HK-2 (cell line): ENCODE results near the gene RPS27L.
"Not testable (repeated sequence)": the region's sequence is repeated elsewhere in the genome, so short reads cannot be mapped to it uniquely, and the experiment has no call there.

Source experiments
- DNase-seq: peaks from one replicate; pipeline ENCODE4 v3.0.0-alpha.2; 2018; ENCODE audit not compliant: unreplicated experiment

RPS27L gene

DNA sequence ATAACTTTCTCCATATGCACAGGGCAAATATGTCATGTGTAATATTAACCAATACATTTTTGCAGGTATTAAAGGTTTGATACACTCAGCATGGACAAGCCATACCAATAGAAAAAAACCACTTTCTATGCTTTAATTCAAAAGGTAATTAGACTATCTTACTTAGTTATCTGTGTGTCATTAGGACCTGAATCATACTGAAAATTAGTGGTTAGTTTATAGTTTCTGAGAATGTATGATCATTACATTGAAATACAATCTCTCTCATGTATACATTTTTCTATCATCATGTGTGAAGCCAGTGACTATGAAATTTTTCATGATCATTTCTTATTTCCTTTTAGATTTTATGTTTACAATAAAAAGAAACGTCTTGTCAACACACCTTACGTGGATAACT lies 16.3 kb downstream of the RPS27L start:
- no peak for DNase-seq

DNA sequence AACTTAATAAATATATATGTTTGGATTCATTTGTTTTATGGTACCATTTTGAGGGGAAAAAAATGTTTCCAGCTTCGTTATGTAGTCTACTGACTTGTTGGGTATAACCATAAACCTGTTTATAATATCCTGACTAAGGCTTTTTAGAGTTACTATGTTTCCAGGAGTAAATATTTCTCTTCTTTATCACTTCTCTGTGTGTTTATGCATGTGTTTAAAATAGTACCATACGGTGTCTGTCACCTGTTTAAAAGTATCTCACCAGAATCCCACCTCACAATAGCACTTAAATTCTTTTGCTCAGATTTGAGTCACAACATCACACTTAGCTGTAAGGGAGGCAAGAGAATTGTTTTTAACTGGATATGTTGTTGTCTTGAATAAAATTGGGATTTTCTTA lies 20.5 kb downstream of the RPS27L start:
- DNase-seq, result no peak

DNA sequence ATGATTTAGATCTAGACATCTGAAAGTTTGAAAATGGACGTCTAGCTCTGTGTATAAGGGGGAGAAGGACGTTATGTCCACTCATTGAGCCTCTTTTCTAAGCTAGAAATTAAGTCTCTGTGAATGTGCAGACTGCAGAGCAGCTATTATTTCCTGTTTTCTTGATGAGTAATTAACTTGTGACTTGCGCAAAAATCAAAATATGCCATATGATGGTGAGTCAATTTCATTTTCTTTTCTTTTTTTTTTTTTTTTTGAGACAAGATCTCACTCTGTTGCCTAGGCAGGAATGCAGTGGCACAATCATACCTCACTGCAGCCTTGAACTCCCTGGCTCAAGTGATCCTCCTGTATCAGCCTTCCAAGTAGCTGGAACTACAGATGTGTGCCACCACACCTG lies 21.5 kb downstream of the RPS27L start:
- DNase-seq, result no peak

DNA sequence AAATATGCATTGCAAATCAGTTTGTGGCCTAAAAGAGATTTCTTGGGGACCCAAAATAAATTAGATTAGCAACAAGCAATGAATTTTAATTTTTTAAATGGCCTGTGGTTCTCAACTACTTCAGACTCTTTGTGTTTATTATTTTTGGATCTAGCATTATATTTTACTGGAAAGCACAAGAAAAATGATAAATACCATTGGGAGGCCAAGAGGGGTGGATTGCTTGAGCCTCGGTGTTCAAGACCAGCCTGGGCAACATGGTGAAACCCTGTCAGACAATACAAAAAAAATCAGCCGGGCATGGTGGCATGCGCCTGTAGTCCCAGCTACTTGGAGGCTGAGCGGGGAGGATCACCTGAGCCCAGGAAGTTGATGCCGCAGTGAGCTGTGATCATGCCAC lies 22.0 kb downstream of the RPS27L start:
- no peak for DNase-seq

DNA sequence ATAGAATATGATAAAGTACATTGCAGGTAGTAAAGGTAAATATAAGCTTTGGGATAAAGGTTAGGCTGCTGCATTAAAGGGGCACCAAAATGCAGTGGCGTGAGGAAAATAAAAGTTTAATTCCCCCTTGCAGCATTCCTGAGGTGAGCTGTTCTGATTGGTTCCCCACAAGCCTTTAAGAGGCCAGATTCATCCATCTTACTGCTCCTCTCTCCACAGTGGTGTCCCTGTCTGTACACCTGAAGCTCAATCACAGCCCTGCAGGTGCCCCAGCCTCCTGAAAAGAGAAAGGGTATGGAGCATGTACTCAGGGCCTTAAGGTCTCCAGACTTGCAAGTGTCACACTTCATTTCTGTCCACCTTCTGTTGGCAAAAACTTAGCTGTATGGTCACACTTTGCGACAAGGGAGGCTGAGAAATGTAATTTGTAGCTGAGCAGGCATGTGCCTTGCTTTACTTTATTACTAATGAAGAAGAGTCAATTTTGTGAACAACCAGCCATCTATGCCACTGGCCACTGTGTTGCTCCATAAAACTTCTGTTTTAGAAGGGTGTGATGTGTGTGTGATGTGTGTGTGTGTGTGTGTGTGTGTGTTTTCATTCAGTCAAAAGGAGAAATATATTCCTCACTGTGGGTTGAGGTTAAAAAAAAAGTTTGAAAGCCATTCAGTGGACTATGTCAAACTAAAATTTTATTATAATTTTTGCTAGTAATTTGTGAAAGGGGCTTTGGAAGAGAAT lies 22.9 kb downstream of the RPS27L start:
- no peak for DNase-seq

DNA sequence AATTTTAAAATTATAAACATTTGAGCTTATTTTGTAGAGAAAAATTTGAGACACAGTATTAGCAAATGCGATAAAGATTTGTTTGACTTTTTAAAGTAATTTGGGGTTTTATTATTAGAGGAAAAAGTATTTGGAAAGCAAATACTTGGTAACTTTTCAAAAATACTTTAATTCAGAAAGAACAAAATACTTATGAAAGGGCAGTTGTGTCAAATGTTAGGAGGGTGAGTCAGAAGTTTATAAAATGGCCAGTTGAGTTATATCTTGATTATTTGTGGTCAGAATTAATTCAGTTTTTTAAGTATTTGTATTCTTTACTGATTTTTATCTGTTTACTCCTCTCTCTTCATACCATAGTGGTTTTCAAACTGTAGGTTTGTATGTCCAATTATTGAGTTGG lies 23.5 kb downstream of the RPS27L start:
- DNase-seq, result no peak

DNA sequence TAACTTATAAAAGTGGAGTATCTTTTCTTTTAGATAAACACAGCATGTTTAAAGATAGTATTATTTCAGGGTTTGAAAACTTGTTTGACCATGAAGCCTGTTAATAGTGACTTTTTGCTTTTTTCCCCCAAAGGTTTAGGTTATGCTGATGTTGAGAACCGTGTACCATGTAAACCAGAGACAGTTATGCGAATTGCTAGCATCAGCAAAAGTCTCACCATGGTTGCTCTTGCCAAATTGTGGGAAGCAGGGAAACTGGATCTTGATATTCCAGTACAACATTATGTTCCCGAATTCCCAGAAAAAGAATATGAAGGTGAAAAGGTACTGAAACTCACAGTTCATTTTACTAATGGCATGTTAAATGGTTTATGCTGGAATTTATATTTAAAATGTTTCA lies 30.6 kb downstream of the RPS27L start:
- no peak for DNase-seq

DNA sequence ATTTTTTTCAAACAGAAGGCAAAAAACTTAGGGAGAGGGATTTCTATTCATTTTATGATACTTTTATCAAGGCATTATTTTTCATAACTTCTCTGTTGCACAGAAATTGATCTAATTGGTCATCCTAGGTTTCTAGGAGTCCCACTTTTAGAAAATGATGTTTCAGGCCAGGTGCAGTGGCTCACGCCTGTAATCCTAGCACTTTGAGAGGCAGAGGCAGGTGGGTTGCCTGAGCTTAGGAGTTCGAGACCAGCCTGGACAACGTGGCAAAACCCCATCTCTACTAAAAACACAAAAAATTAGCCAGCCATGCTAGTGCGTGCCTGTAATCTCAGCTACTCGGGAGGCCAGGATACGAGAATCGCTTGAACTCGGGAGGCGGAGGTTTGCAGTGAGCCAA lies 32.8 kb downstream of the RPS27L start:
- no peak for DNase-seq

DNA sequence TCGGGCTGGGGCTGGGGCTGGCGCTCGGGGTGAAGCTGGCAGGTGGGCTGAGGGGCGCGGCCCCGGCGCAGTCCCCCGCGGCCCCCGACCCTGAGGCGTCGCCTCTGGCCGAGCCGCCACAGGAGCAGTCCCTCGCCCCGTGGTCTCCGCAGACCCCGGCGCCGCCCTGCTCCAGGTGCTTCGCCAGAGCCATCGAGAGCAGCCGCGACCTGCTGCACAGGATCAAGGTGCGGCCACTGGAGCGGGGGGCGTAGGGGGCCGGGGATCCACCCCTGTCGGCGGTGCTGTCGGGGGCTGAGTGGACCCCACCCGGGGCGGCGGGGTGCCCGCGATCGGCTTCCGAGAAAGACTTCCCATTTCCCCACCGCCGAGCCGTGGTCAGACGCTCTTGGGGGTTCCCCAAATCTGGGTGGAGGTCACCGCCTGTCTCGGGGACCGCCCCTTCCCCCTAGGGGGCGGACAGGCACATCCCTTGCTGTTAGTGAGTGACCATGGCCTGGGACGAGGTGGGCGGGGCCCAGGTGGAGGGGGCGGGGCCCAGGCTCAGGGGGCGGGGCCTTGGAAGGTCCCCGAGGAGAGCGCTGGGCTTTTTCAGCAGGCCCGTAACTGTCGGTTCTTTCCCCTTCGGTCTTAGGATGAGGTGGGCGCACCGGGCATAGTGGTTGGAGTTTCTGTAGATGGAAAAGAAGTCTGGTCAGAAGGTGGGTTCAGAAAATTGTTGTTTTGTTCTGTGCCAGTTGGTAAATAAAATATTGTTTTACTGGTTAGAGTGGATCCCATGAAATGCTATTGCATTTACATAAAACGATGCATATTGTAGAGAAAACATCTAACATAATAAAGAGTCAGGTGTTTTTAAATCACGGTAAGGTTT lies 35.0 kb downstream of the RPS27L start:
- DNase-seq, result peak; percentile 84

DNA sequence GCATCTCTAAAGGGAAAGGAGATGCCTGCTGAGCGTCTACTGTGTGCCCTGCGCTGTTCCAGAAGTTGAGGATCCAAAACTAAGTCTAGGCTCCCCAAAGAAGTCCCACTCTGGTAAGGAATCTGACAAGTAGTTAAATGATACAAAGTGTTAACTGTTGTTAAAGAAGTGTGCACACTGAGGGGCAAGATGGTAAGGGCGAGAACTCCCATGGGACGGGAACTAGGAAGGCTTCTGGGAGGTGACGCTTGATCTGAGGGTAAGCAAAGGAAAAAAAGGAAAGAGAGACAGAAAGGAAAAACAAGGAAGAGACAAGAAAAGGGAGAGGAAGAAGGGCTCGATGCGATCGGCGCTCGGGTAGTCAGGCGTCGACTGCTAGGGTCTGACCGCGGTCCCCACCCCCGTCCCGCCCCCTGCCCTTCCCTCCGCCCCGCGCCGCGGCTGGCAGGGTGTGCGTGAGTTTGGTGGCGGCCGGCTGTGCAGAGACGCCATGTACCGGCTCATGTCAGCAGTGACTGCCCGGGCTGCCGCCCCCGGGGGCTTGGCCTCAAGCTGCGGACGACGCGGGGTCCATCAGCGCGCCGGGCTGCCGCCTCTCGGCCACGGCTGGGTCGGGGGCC lies 35.8 kb downstream of the RPS27L start, which contains the start of gene LACTB:
LACTB (plus strand) TSS at position 480 of the 620 bp plus-strand sequence; CDS start at position 491, 11 bp downstream.
- peak; percentile 82 for DNase-seq

DNA sequence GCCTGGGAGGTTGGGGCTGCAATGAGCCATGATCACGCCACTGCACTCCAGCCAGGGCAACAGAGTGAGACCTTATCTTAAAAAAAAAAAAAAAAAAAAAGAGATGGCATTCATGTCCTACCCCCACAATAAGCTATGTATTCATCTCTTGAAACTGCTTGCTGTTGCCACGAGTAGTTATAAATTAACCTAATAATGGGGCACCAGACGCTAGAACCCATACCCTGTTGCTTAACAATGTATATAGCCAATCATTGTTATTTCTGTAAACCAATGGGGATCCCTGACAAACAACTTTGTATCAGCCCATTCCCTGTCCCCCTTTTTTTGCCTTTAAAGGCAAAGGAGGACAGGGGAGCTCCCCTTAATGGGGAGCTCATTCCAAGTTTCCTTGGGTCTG lies 38.4 kb downstream of the RPS27L start:
- no peak for DNase-seq

DNA sequence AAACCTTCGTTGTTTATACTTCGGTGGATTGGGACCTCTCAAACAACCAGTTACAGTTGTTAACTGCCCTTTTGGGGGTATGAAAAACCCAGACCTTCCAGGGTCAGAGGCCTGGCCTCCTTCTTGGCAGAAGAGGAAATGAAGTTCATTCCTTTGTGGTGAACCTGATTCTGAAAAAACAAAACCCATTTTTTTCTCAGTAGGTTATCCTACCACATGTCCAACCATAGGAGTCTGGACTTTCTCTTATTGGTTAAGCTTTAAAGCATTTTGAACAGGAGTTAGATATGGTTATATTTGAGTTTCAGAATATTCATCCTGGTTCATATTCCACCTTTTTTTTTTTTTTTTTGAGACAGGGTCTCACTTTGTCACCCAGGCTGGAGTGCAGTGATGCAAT lies 42.8 kb downstream of the RPS27L start:
- no peak for DNase-seq

DNA sequence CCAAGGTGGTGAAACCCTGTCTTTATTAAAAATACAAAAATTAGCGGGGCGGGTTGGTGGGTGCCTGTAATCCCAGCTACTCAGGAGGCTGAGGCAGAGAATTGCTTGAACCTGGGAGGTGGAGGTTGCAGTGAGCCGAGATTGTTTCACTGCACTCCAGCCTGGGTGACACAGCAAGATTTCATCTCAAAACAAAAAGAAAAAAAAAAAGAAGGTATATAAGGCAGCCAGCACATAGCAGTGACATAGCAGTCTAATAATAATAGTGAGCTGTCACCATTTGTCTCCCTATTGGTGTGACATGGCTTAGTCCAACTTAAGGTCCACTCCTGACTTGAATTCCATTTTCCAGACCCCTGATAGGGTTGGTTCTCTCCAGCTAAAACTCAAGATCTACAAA lies 44.4 kb downstream of the RPS27L start:
- DNase-seq, result no peak

DNA sequence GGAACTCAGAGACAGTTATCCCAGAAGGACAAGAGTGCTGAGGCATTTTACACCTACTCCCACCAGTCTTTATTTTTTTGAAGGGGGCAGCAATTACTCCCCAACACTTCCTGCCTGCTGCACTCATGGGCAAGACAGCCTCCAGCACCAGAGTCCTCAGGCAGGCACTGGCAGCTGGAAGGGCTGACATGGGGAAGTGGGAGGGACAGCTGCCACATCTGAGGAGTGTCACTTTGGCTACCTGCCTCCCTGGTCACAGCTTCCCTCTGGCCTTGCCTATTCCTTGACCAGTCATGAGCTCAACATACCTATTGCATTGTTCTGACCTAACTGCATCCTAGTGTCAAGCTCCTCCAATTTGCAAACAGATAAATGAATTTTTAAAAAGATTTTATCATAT lies 45.8 kb downstream of the RPS27L start:
- no peak for DNase-seq

DNA sequence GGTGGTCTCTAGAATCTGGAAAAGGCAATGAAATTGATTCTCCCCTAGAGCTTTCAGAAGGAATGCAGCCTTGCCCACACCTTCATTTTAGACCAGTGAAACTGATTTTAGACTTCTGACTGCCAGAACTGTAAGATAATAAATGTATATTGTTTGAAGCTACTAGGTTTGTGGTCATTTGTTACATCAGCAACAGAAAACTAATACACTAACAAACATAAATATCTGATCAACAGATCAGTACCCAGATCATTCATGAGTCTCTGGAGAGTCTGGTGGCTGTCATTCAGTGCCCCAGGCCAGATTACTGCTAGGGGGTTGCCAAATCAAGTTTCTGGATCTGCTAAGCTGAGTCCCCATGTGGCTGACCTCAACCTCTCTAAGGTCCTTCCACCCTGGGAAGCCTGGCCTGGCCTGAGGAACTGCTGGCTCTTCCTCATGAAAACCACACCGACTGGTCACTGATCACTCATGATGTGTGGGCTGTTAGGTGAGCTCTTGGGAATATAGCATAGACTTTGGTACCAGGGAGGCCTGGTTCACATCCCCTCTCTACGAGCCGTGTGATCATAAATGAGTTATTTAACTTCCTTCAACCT lies 46.8 kb downstream of the RPS27L start:
- no peak for DNase-seq

DNA sequence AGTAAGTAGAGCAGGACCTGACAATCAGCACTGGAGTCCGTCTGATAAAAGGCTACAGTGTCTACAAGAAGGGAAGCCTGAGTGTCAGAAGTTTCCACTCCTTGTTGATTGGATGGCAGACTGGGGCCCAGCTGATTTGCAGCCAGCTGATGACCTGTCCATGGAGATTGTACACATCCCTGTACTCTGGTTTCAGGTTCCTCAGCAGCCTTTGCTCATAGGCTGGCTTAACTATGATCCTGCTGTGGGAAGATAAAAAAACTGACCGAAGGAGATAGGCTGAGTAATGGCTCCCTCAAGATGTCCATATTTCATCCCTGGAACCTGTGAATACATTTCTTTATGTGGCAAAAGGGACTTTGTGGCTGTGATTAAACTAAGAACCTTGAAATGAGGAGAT lies 47.4 kb downstream of the RPS27L start:
- DNase-seq, result no peak

DNA sequence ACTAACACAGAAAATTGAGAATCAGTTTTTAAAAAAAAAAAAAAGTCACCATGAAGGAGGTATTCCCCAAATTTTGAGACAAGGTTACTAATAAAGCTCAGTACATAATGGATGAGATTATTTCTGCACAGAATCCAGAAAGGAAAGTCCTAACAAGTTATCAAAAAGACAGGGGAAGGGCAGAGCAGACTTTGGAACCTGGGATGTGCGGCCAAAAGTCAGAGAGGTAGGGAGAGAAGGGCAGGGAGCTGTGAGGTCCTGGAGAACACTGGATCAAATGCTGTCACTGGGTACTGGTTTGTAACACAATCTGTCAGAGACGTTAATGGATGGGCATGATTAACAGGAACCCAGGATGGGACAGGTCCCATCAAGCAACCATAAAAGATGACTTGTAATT lies 47.8 kb downstream of the RPS27L start:
- no peak for DNase-seq

DNA sequence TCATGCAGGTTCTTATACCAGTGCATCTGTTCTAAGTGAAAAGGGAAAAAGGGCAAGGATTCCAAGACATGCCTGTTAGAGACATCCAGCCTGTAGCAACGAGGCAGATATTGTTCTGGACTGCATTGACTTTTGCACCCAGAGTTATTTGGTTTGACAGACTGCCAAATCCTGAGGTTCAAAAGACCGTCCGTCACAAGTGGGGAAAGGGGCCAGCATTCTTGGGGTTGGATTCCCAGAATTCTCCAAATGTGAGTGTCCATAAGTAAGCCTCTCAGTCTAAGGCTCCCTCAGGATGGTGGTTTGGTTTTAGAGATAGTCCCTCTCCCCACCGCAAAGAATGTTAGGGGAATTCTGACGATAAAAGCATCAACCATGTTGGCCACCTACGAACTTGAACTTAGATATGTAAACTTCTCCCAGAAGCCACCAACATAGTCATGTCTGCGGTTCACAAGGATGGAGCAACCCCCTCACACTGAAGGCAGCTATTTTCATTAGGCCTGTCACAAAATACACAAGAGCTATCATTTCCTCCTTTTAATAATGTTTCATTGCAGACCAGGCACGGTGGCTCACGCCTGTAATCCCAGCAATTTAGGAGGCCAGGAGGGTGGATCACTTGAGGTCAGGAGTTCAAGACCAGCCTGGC lies 49.3 kb downstream of the RPS27L start:
- peak; percentile 78 for DNase-seq

DNA sequence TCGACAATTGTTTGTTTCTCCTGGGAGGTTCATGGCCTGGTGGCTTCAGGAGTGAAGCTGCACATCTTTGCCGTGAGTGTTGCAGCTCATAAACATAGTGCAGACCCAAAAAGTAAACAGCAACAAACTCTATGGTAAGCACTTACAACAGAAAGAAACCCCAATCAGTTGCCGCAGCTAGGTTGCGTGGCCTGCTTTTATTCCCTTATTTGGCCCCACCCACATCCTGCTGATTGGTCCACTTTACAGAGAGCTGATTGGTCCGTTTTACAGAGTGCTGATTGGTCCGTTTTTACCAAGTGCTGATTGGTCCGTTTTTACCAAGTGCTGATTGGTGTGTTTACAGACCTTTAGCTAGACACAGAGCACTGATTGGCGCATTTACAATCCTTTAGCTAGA lies 51.9 kb downstream of the RPS27L start:
- DNase-seq, result not testable (repeated sequence)

DNA sequence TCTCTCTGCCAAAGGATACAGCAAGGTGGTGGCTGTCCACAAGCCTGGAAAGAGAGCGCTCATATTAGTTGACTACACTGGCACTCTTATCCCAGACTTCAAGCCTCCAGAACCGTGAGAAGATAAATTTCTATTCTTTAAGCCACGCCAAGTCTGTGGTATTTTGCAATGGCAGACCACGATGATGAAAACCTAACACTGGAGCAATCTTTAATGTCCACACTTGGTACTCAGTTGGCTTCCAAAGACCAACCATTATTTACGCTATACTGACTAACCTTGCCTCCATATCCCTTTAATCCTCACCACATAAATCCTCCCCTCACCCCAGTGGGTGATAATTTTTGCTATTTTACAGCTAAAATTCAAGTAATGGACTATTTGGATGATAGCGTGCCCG lies 52.5 kb downstream of the RPS27L start:
- DNase-seq, result no peak

DNA sequence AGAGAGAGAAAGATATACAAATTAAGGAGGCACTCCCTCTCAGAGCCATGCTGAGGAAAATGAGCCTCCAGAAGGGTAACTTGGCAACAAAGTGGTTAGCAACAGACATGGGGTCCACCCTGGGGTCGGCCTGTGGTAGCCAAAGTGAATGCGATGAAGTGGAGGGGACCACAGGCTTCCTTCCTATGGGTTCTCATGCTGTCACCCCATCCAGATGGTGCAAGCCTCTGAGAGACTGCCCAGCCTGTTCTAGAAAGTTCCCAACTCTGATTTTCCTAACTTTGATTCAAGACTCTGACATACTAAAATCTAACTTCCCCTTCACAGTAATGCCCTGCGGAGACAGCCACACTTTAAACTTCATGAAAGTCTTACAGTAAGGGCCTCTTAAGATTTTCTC lies 53.9 kb downstream of the RPS27L start:
- no peak for DNase-seq

DNA sequence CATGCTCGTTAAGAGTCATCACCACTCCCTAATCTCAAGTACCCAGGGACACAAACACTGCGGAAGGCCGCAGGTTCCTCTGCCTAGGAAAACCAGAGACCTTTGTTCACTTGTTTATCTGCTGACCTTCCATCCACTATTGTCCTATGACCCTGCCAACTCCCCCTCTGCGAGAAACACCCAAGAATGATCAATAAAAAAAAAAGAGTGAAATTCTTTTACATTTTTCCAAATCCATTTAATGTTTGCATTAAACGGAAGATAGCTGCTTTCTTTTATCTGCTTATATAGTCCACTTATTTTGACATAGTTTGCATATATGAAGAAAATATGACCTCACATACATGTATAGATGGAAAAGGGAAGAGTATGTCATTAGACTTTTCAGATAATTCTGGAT lies 57.7 kb downstream of the RPS27L start:
- not testable (repeated sequence) for DNase-seq
